Measurements from ENCODE around the gene PRIM1. TPM values are rescaled to one million over a fixed set of nuclear protein-coding genes. Genes with fewer than 3 reads are reported as not detected.

Gene PRIM1
- total and polyA plus RNA-seq, 2 of the 8 experiments (the other 6 are each of a cell fraction or from before 2014, with no cell fraction given) = 52.4 to 61.9 TPM

DNA sequence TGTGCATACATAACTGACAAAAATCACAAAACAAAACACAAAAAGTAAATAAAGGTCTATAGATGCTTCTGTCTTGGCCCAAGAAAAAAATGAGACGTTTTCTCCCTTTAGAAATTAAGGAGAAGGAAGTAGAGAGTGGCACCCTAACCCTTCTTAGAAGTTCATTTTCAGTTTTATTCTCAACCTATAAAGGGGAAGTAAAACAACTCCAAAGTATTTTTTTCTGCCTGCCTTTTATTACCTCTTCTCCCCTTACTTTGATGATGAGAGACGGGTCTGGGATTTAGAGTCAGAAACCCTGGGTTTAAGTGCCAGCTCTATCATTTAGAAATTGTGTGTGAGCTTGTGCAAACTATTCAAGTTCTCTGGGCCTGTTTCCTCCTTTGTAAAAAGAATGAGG, 2.8 kb downstream of the PRIM1 start:
- peaks cover 6 to 50% (median 31%) of the 10 kb centered on the region in 4 experiments for H3K36me3 ChIP-seq (ENCODE audit: control insufficient read depth in 2 of 4, insufficient read depth in 4 of 4, low read length in 3 of 4)
- no peak overlapping the region for H3K23ac ChIP-seq (ENCODE audit: insufficient read length)
- H2BK12ac ChIP-seq (ENCODE audit: low read depth, low read length) = no peak overlapping the region
- no peak overlapping the region for H3K18ac ChIP-seq (ENCODE audit: extremely low read depth, low read length)
- H3K27me3 ChIP-seq (replicated peaks in 1 of 4; ENCODE audit: control insufficient read depth in 3 of 4, extremely low read depth in 1 of 4, insufficient read depth in 3 of 4, low read length in 3 of 4) = no peaks in the 10 kb centered on the region
- CTCF ChIA-PET (ENCODE audit: partially characterized antibody) = interaction anchor here (1.0 to 1.2 kb wide), 2 partner anchors 18 to 254 kb away, joined by 4 to 5 read pairs; no protein-coding TSS in a partner anchor
- no peak overlapping the region for H3K27ac ChIP-seq (ENCODE audit: low read depth, low read length)
- FAIRE-seq (no peak), DNase-seq (ENCODE audit: low read depth in 1 of 2, low spot score in 2 of 2) (no peak)
- no peaks in the 10 kb centered on the region for H3K9me3 ChIP-seq (ENCODE audit: insufficient read depth in 2 of 2, low read depth in 1 of 2, low read length in 1 of 2)
- H2AFZ ChIP-seq (ENCODE audit: low read length) = no peak overlapping the region
- H3K4ac ChIP-seq (replicated peaks; ENCODE audit: insufficient read length, low read depth, low read length) = no peak overlapping the region
- peaks cover 0 to 10% of the 10 kb centered on the region in 2 experiments; a peak in 2 of 4 replicates for H3K79me2 ChIP-seq (ENCODE audit: control insufficient read depth in 1 of 2, insufficient read depth in 2 of 2, low read length in 2 of 2)
- POLR2A ChIA-PET (ENCODE audit: partially characterized antibody) = interaction anchor here (0.8 to 43.7 kb wide), 5 partner anchors 8 to 81 kb away, joined by 3 to 1406 read pairs (median 6); partner anchors contain the start of gene PTGES3
- no peak overlapping the region for H3K9ac ChIP-seq (replicated peaks in 1 of 4; ENCODE audit: extremely low read depth in 1 of 4, low read depth in 3 of 4, low read length in 3 of 4)
- no peak overlapping the region for H3K4me2 ChIP-seq (ENCODE audit: insufficient read depth in 1 of 2, low read depth in 2 of 2, low read length in 2 of 2)
- peaks cover 0 to 3% of the 10 kb centered on the region in 2 experiments for H4K20me1 ChIP-seq (replicated peaks in 1 of 2; ENCODE audit: control insufficient read depth in 1 of 2, insufficient read depth in 2 of 2, low read length in 2 of 2)
- no peak overlapping the region for H2BK20ac ChIP-seq (ENCODE audit: low read length)
- H3K56ac ChIP-seq (replicated peaks; ENCODE audit: insufficient read length, low read depth, low read length) = no peak overlapping the region
- H2BK15ac ChIP-seq (ENCODE audit: low read length) = no peak overlapping the region
- H3K79me1 ChIP-seq (ENCODE audit: low read depth, low read length) = no peaks in the 10 kb centered on the region
- peaks cover 7% of the 10 kb centered on the region for H3K23me2 ChIP-seq (ENCODE audit: low read depth, low read length)
- 90% methylated on average over 2 of the region's 2 CpGs; no CpG with 5 or more reads in 1 of the 2 experiments for WGBS, 2 experiments (ENCODE audit: extremely low coverage in 1 of 2, insufficient coverage in 1 of 2, insufficient read length in 1 of 2, insufficient replicate concordance in 2 of 2, low coverage in 1 of 2, low lambda C conversion rate in 2 of 2, missing lambda C conversion rate in 1 of 2)
- no peak overlapping the region for H2BK120ac ChIP-seq (replicated peaks; ENCODE audit: low read depth, low read length)
- H3K4me3 ChIP-seq (ENCODE audit: extremely low read depth in 1 of 4, insufficient read depth in 2 of 4, low read depth in 3 of 4, low read length in 4 of 4) = no peak overlapping the region
- H2BK5ac ChIP-seq (ENCODE audit: low read depth, low read length) = no peak overlapping the region
- no peak overlapping the region for H4K91ac ChIP-seq (replicated peaks; ENCODE audit: insufficient read length, low read length)
- no peak overlapping the region for H2AK5ac ChIP-seq (ENCODE audit: low read depth, low read length)
- peaks cover 0 to 4% (median 0%) of the 10 kb centered on the region in 4 experiments; a peak in 2 of 7 replicates for H3K4me1 ChIP-seq (replicated peaks in 1 of 4; ENCODE audit: control insufficient read depth in 3 of 4, insufficient read depth in 4 of 4, low read length in 3 of 4)
- H4K5ac ChIP-seq (ENCODE audit: insufficient read length, low read depth, low read length) = no peak overlapping the region
- no peak overlapping the region for H4K8ac ChIP-seq (ENCODE audit: extremely low read depth, insufficient read depth, low read length)
- H3K14ac ChIP-seq (ENCODE audit: insufficient read length) = no peak overlapping the region
- TF ChIP-seq KDM4A (IDR thresholded peaks at IDR 0.05; ENCODE audit: low read depth, low read length, severe bottlenecking) = no peak
